Upper lobe of left lung (tissue), 4 donors: ENCODE data around the gene MLX.

Experiments
- CTCF ChIP-seq, 6 experiments: fragments of 450-650 bp in 4 of 6; fragments of 200-600 bp in 2 of 6; sonication (generic) in 2 of 6; IDR thresholded peaks; one replicate each; pipeline ENCODE4 v1.5.1; 2016 to 2019; ENCODE audit warnings: antibody characterized with exemption in 6 of 6
- POLR2A ChIP-seq, 4 donors: fragments of 450-650 bp; IDR thresholded peaks; one replicate each; pipeline ENCODE4 v1.5.1; 2016 to 2017; ENCODE audit warnings: antibody characterized with exemption in 4 of 4, mild to moderate bottlenecking in 2 of 4

GRCh38 chr17:42559075-42559474 is 7.8 kb upstream of the MLX start:
- TF ChIP-seq CTCF (IDR thresholded peaks at IDR 0.05) (no peak), POLR2A (IDR thresholded peaks at IDR 0.05) (no peak)
